ENCODE results near the gene DENND1A.

The DENND1A gene

GRCh38 chr9:123812984-123813383 lies 116.9 kb downstream of the DENND1A start:
- DNase-seq = no peak

- no peak for DNase-seq
Measured at GRCh38 chr9:123807251-123807650, 122.7 kb downstream of the DENND1A start.

GRCh38 chr9:123806829-123807228 lies 123.1 kb downstream of the DENND1A start:
- DNase-seq = no peak

GRCh38 chr9:123798195-123798594 lies 131.7 kb downstream of the DENND1A start:
- no peak for DNase-seq

GRCh38 chr9:123796618-123797484 lies 133.1 kb downstream of the DENND1A start:
- DNase-seq = no peak

- no peak for DNase-seq
Measured at GRCh38 chr9:123796094-123796493, 133.8 kb downstream of the DENND1A start.

- DNase-seq = no peak
Measured at GRCh38 chr9:123795336-123795735, 134.6 kb downstream of the DENND1A start.

- no peak for DNase-seq
Measured at GRCh38 chr9:123792501-123792900, 137.4 kb downstream of the DENND1A start.

- no peak for DNase-seq
Measured at GRCh38 chr9:123789554-123790292, 140.2 kb downstream of the DENND1A start.

GRCh38 chr9:123787416-123787815 lies 142.5 kb downstream of the DENND1A start:
- DNase-seq = no peak

- DNase-seq = no peak
Measured at GRCh38 chr9:123784518-123784917, 145.4 kb downstream of the DENND1A start.

- DNase-seq = no peak
Measured at GRCh38 chr9:123778232-123778902, 151.6 kb downstream of the DENND1A start.

- no peak for DNase-seq
Measured at GRCh38 chr9:123776708-123777537, 153.0 kb downstream of the DENND1A start.

- no peak for DNase-seq
Measured at GRCh38 chr9:123775289-123776284, 154.3 kb downstream of the DENND1A start.

GRCh38 chr9:123773783-123774182 lies 156.1 kb downstream of the DENND1A start:
- DNase-seq = no peak

GRCh38 chr9:123772967-123773366 lies 157.0 kb downstream of the DENND1A start:
- no peak for DNase-seq

- DNase-seq = no peak
Measured at GRCh38 chr9:123772374-123772773, 157.6 kb downstream of the DENND1A start.

GRCh38 chr9:123771690-123772089 lies 158.2 kb downstream of the DENND1A start:
- DNase-seq = no peak

GRCh38 chr9:123769719-123770118 lies 160.2 kb downstream of the DENND1A start:
- peak; percentile 84 for DNase-seq

GRCh38 chr9:123763910-123764588 lies 165.9 kb downstream of the DENND1A start:
- DNase-seq = no peak
